Activated T-cell treated with anti-CD3 and anti-CD28 coated beads, Interleukin-2, amount 50 U/mL, for 48 hours (primary cell): ENCODE measurements around the gene CPA2.

Experiments used
- DNase-seq, 2 experiments: peaks; one replicate each; pipeline ENCODE4 v3.0.0-alpha.2; 2020

CPA2 gene

DNA sequence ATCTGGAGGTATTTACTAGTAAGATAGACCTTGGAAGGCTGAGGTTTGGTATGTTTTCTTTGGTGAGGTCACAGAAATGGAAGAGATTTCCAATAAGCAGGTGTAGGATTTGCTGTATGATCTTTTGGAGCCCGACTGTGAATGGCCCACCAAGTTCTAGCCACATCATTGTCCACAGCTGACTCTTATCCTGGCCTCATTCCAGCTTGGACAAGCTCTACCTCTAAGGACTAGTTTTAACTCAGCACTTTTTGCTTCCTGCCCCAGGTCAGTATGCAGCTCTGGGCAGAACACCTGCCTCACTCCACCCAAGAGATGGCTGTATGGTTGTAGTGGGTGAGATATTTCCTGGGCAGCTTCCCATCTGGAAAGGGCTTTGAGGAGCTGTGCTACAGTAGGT is 20.2 kb downstream of the CPA2 start:
- DNase-seq = no peak

DNA sequence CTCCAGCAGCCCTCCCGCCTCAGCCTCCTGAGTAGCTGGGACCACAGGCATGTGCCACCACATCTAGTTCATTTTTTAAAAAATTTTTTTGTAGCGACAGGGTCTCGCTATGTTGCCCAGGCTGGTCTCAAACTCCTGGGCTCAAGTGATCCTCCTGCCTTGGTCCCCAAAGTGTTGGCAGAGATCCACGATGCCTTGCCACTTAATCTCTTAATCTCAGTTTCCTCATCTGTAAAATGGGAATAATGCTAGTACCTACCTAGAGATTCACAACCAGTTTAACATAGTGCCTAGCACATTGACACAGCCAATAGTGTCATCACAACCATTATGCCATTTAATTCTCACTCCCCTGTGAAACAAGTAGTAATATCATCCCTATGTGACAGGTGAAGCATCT is 21.5 kb downstream of the CPA2 start:
- DNase-seq = no peak

DNA sequence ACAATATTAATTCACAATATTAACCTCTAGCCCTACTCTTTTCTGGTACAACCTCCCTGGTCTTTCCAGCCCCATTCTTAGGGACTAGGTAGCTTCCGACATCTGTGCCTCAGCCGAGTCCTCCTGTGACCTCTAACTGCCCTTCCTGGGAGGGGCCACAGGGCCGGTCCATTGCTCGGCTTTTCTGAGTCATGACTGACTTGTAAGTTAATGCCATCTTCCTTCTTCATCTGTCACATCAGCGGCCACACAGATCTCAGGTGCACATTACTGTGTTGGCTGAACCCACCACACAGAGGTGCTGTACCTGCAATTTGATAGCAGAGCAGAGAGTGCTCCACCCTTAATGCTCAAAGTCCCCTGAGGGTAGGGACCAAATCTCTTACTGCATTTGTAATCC is 22.2 kb downstream of the CPA2 start:
- no peak for DNase-seq

DNA sequence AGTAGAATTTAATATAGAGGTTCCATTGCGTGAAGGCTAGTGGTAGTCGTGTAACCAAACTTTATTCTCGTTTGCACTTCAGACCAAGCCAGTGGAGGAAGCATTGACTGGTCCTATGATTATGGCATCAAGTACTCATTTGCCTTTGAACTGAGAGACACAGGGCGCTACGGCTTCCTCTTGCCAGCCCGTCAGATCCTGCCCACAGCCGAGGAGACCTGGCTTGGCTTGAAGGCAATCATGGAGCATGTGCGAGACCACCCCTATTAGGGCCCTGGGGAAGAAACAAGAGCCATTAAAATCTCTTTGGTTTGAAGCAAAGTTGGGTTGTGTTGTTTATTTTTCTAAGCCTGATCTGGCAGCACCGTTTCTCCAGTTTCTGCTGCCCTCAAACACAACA is 22.8 kb downstream of the CPA2 start:
- no peak for DNase-seq

DNA sequence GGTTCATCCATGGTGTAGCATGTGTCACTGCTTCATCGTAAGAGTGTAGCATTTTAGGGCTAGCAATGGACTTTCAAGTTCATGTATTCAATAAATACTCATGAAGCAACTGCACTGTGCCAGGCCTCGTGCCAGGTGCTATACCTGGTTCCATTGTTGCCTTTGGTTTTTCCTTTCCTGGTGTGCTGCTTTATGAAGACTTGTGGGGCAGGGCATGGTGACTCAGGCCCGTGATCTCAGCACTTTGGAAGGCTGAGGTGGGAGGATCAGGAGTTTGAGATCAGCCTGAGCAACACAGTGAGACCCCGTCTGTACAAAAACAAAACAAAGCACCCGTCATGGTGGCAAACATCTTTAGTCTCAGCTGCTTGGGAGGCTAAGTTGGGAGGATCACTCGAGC is 24.1 kb downstream of the CPA2 start:
- no peak for DNase-seq

- no peak for DNase-seq
These were observed 26.1 kb downstream of the CPA2 start, which contains the start of gene CPA4 for GRCh38 chr7:130292682-130293257. Gene CPA4, plus strand, starts transcription at chr7:130293161. Its CDS starts 20 bp downstream, at chr7:130293181.

GRCh38 chr7:130293521-130293920 is 26.9 kb downstream of the CPA2 start:
- DNase-seq = no peak

- no peak for DNase-seq
These were observed 27.7 kb downstream of the CPA2 start for GRCh38 chr7:130294314-130294713.

- DNase-seq = no peak
These were observed 29.7 kb downstream of the CPA2 start for GRCh38 chr7:130296221-130296951.

GRCh38 chr7:130297628-130298543 is 31.2 kb downstream of the CPA2 start:
- DNase-seq = no peak

GRCh38 chr7:130298544-130299326 is 32.1 kb downstream of the CPA2 start:
- DNase-seq = no peak

- DNase-seq = no peak
These were observed 33.2 kb downstream of the CPA2 start for GRCh38 chr7:130299866-130300265.

DNA sequence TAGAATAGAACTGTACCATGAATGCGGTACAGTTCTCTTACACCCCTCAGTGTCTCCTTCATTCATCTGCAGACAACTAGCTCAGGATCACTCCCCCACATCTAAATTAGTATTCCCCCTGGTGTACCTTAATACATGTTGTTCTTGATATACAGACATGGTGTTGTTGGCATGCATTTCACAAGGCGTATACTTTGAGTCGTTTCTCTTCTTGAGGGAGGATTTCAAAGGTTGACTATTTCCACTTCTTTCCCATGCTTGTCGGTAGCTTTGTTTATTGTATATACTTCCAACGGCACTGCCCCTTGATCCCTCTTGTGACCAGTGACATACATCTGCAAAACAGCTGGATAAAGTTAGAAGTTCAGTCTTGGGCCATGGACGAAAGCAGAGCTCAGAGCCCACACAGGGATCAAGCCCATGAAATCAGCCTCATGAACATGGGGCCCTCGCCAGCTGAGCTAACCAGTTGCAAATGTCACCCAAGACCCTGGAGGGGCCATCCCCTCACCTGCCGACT is 34.9 kb downstream of the CPA2 start:
- DNase-seq = no peak

DNA sequence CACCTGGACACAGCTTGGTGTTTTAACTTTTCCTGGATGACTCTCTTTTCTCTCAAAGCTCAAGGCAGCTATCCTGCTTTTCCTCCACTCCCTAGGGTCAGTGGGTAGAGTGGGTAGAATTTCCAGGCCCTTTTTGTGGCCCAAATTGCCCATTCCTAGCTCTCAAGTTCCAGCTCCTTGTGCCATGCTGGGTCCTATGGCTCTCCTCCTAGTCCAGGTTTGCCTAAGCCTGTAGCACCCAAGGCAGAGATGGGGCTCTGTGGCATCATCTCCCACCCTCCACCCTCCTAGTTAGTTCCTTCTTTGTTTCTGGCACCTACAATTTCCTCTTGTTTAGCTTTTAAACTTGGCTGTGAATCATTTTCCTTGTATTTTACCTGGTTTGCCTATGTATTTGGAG is 36.0 kb downstream of the CPA2 start:
- DNase-seq = no peak

DNA sequence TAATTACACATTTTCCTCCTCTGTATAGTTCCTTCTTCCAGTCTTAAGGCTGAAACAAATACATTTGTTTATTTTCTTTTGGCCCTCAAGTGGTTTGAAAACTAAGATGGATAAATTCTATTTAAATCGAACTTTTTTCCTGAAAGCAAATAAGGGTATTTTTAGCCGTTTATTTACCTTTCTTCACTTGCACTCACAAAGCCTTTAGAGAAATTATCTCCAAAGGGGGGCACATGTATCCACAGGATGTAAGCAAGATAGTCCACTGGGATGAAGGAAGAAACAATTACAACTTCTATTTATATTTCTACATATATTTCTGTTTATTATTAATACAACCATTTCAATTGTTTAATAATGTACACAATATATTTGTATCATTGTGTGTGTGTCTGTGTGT is 36.5 kb downstream of the CPA2 start:
- DNase-seq = no peak

DNA sequence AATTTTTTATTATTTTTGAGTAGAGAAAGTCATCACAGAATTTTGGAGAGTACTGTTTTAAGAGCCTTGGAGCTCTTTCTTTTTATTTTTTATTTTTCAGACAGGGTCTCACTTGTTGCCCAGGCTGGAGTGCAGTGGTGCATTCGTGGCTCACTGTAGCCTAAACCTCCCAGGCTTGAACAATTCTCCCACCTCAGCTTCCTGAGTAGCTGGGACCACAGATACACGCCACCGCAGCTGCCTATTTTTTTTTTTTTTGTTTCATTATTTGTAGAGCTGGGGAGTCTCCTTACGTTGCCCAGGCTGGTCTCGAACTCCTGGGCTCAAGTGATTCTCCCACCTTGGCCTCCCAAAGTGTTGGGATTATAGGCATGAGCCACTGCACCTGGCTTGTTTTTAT is 36.9 kb downstream of the CPA2 start:
- DNase-seq = no peak

GRCh38 chr7:130303982-130304381 is 37.3 kb downstream of the CPA2 start:
- DNase-seq = no peak

GRCh38 chr7:130304878-130305277 is 38.2 kb downstream of the CPA2 start:
- no peak for DNase-seq

DNA sequence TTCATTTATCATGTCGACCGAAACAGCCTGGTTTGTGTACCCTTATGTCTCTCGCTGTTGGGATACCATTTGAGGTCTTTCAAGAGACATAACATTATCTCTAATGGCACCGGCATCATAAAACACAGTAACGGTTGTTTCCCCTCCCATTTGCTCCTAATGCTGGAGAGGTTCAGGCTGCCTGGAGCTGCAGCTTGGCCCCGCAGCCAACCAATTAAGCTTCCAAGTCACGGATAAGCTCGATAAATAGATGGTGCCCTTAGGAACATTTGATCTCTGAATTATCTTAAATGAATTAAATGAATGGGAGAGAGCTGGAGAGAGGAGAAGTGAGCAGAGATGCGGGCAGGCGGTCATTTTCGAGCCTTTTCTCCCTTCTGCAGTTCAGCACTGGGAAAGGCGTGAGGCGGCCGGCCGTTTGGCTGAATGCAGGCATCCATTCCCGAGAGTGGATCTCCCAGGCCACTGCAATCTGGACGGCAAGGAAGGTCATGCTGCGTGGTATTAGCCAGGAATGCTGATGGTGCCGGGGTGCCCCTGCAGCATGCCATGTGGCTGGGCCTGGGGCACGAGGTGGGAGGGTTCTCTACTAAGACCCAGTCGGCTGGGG is 38.9 kb downstream of the CPA2 start:
- no peak for DNase-seq

- peak in 1 of 2 experiments; percentile 20 for DNase-seq
These were observed 43.3 kb downstream of the CPA2 start for GRCh38 chr7:130309986-130310385.

- DNase-seq = no peak
These were observed 47.6 kb downstream of the CPA2 start for GRCh38 chr7:130314305-130314704.

DNA sequence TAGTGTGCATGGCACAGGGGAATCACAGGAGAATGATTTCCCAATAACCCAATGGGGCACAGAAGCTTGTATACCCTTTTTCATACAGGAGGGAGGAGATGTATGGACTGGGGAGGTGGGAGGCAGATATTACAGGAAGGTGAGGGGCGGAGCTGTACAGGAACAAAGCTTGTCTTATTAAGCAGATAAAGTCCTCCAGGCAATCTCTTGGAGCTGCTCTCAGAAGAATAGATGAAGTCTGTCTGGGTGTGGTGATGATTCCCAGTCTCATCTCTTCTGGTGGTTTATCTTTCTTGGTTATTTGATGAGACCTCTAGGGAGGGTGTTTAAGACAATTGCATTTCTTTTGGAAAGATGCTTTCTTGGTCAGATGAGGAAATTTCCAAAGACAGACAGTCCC is 52.9 kb downstream of the CPA2 start:
- no peak for DNase-seq
